IPS-18c (cell line): ENCODE measurements around the gene SMARCA5.

ENCODE experiments used
- H3K4me3 ChIP-seq: 2 replicates; pipeline ENCODE4 v1.7.0; 2013; ENCODE audit warnings: low read depth, mild to moderate bottlenecking, low read length, moderate library complexity; ENCODE audit not compliant: insufficient read depth
- H3K9me3 ChIP-seq: one replicate; pipeline ENCODE4 v1.6.1; 2013; ENCODE audit warnings: mild to moderate bottlenecking, low read length, moderate library complexity; ENCODE audit not compliant: control insufficient read depth, insufficient read depth

The SMARCA5 gene

GRCh38 chr4:143513314-143514168 is at the start of gene SMARCA5:
Gene SMARCA5, plus strand, starts transcription at chr4:143513702. Its CDS starts 223 bp downstream, at chr4:143513925.
- Histone ChIP-seq H3K9me3 (no peaks in the 10 kb centered on the region), H3K4me3 (peak within 1 kb of the TSS; percentile 99)

GRCh38 chr4:143473334-143474126 is 40.0 kb upstream of the SMARCA5 start:
- H3K4me3 ChIP-seq, result no peak overlapping the region
- H3K9me3 ChIP-seq, result no peaks in the 10 kb centered on the region

- Histone ChIP-seq H3K4me3 (no peak overlapping the region), H3K9me3 (no peaks in the 10 kb centered on the region)
Observed at GRCh38 chr4:143477487-143477886, 36.0 kb upstream of the SMARCA5 start.

- no peaks in the 10 kb centered on the region for H3K9me3 ChIP-seq
- no peak overlapping the region for H3K4me3 ChIP-seq
Observed at GRCh38 chr4:143481361-143481760, 32.1 kb upstream of the SMARCA5 start.

- Histone ChIP-seq H3K4me3 (no peak overlapping the region), H3K9me3 (no peaks in the 10 kb centered on the region)
Observed at GRCh38 chr4:143482840-143483239, 30.7 kb upstream of the SMARCA5 start.

- Histone ChIP-seq H3K9me3 (no peaks in the 10 kb centered on the region), H3K4me3 (no peak overlapping the region)
Observed at GRCh38 chr4:143486314-143486713, 27.2 kb upstream of the SMARCA5 start.

- H3K4me3 ChIP-seq, result no peak overlapping the region
- H3K9me3 ChIP-seq, result no peaks in the 10 kb centered on the region
Observed at GRCh38 chr4:143488687-143489086, 24.8 kb upstream of the SMARCA5 start.

GRCh38 chr4:143489106-143489505 is 24.4 kb upstream of the SMARCA5 start:
- H3K9me3 ChIP-seq, result no peaks in the 10 kb centered on the region
- H3K4me3 ChIP-seq, result no peak overlapping the region

GRCh38 chr4:143498021-143498420 is 15.5 kb upstream of the SMARCA5 start:
- Histone ChIP-seq H3K9me3 (no peaks in the 10 kb centered on the region), H3K4me3 (no peak overlapping the region)

GRCh38 chr4:143502231-143502630 is 11.3 kb upstream of the SMARCA5 start:
- Histone ChIP-seq H3K9me3 (no peaks in the 10 kb centered on the region), H3K4me3 (no peak overlapping the region)

GRCh38 chr4:143506031-143506430 is 7.5 kb upstream of the SMARCA5 start:
- Histone ChIP-seq H3K4me3 (no peak overlapping the region), H3K9me3 (no peaks in the 10 kb centered on the region)

GRCh38 chr4:143511906-143512305 is 1.6 kb upstream of the SMARCA5 start:
- H3K9me3 ChIP-seq, result no peaks in the 10 kb centered on the region
- no peak overlapping the region for H3K4me3 ChIP-seq

- no peaks in the 10 kb centered on the region for H3K9me3 ChIP-seq
- H3K4me3 ChIP-seq, result peak overlapping the region; percentile 99
Observed at GRCh38 chr4:143512978-143513313, 556 bp upstream of the SMARCA5 start.

- H3K9me3 ChIP-seq, result no peaks in the 10 kb centered on the region
- peak overlapping the region; percentile 99 for H3K4me3 ChIP-seq
Observed at GRCh38 chr4:143514169-143514495, 630 bp downstream of the SMARCA5 start.

GRCh38 chr4:143514497-143514896 is 995 bp downstream of the SMARCA5 start:
- H3K4me3 ChIP-seq, result peak overlapping the region; percentile 99
- no peaks in the 10 kb centered on the region for H3K9me3 ChIP-seq

GRCh38 chr4:143514901-143515300 is 1.4 kb downstream of the SMARCA5 start:
- no peaks in the 10 kb centered on the region for H3K9me3 ChIP-seq

GRCh38 chr4:143515905-143516304 is 2.4 kb downstream of the SMARCA5 start:
- Histone ChIP-seq H3K4me3 (no peak overlapping the region), H3K9me3 (no peaks in the 10 kb centered on the region)

More at GRCh38 chr4:143514901-143515300, 1.4 kb downstream of the SMARCA5 start:
- peak overlapping the region; percentile 99 for H3K4me3 ChIP-seq

- H3K9me3 ChIP-seq, result no peaks in the 10 kb centered on the region
- no peak overlapping the region for H3K4me3 ChIP-seq
Observed at GRCh38 chr4:143517764-143518163, 4.3 kb downstream of the SMARCA5 start.
